Fibroblast of mammary gland (primary cell): ENCODE data around the gene IL17B.

ENCODE experiments used
- DNase-seq: peaks from one replicate; pipeline ENCODE4 v3.0.0-alpha.2; 2010; ENCODE audit warnings: low read depth
- H3K4me3 ChIP-seq: 2 replicates; pipeline ENCODE4 v1.5.1; 2011; ENCODE audit warnings: low read depth, mild to moderate bottlenecking, low read length, moderate library complexity; ENCODE audit not compliant: control insufficient read depth
- CTCF ChIP-seq: conservative IDR thresholded peaks from 2 replicates; pipeline ENCODE4 v1.5.1; 2011; ENCODE audit warnings: low read depth, low read length, inconsistent platforms; ENCODE audit not compliant: control insufficient read depth, insufficient read depth

IL17B gene

GRCh38 chr5:149379177-149379761, at the start of gene IL17B:
Gene IL17B (minus strand): TSS chr5:149379292. CDS start chr5:149379225, 67 bp downstream.
- H3K4me3 ChIP-seq, result no peak within 1 kb of the TSS
- DNase-seq, result no peak
- no peak for TF ChIP-seq CTCF

- H3K4me3 ChIP-seq, result no peak overlapping the region
- no peak for DNase-seq
- no peak for TF ChIP-seq CTCF
Observed at GRCh38 chr5:149428032-149428431, 48.9 kb upstream of the IL17B start.

GRCh38 chr5:149427374-149427773, 48.3 kb upstream of the IL17B start:
- H3K4me3 ChIP-seq, result no peak overlapping the region
- DNase-seq, result no peak
- no peak for TF ChIP-seq CTCF

- no peak for TF ChIP-seq CTCF
- DNase-seq, result no peak
- no peak overlapping the region for H3K4me3 ChIP-seq
Observed at GRCh38 chr5:149426931-149427330, 47.8 kb upstream of the IL17B start.

- H3K4me3 ChIP-seq, result no peak overlapping the region
- no peak for TF ChIP-seq CTCF
- no peak for DNase-seq
Observed at GRCh38 chr5:149425729-149426128, 46.6 kb upstream of the IL17B start.

- no peak overlapping the region for H3K4me3 ChIP-seq
- no peak for DNase-seq
- no peak for TF ChIP-seq CTCF
Observed at GRCh38 chr5:149424371-149425315, 45.6 kb upstream of the IL17B start.
